T-helper 17 cell (primary cell): Measurements from ENCODE around the gene WDR48. TPM values are rescaled to one million over a fixed set of nuclear protein-coding genes. Genes with fewer than 3 reads are reported as not detected.
A peak's percentile ranks its signal among the peaks of the same experiment; 100 is the strongest.

ENCODE experiments used
- ATAC-seq: fragments of 150-1000 bp; cut with Tn5 transposase; 2 replicates; pipeline ENCODE4 v1.10.0; 2021; ENCODE audit warnings: mild to moderate bottlenecking, moderate library complexity
- DNase-seq, 3 donors: peaks; one replicate each; pipeline versions ENCODE4 v3.0.0 to v3.0.0-alpha.2; 2020 to 2021
- H3K9me3 ChIP-seq: one replicate; pipeline ENCODE4 v1.7.0; 2013; ENCODE audit warnings: low read length, mild to moderate bottlenecking; ENCODE audit not compliant: control insufficient read depth, poor library complexity, severe bottlenecking
- H3K27ac Mint-ChIP-seq: one replicate; pipeline ENCODE4 v1.8.0; 2022; ENCODE audit warnings: mild to moderate bottlenecking, moderate library complexity, mixed read lengths
- H3K27me3 Mint-ChIP-seq: one replicate; pipeline ENCODE4 v1.8.0; 2022; ENCODE audit warnings: mixed read lengths
- H3K36me3 Mint-ChIP-seq: one replicate; pipeline ENCODE4 v1.8.0; 2022; ENCODE audit warnings: low read depth, mixed read lengths
- H3K4me1 Mint-ChIP-seq: one replicate; pipeline ENCODE4 v1.8.0; 2022; ENCODE audit warnings: mild to moderate bottlenecking, mixed read lengths
- H3K4me3 Mint-ChIP-seq: one replicate; pipeline ENCODE4 v1.8.0; 2022; ENCODE audit warnings: mild to moderate bottlenecking, moderate library complexity, mixed read lengths
- total RNA-seq, 4 donors: library from RNA in 2 of 4; stranded (reverse) in 2 of 4; gene quantifications; one replicate each; pipeline ENCODE4 v1.2.3 and lab custom pipeline; 2022 to 2026

WDR48 gene
- total RNA-seq, 2 donors from 2014 or later, result 102 to 107 TPM

DNA sequence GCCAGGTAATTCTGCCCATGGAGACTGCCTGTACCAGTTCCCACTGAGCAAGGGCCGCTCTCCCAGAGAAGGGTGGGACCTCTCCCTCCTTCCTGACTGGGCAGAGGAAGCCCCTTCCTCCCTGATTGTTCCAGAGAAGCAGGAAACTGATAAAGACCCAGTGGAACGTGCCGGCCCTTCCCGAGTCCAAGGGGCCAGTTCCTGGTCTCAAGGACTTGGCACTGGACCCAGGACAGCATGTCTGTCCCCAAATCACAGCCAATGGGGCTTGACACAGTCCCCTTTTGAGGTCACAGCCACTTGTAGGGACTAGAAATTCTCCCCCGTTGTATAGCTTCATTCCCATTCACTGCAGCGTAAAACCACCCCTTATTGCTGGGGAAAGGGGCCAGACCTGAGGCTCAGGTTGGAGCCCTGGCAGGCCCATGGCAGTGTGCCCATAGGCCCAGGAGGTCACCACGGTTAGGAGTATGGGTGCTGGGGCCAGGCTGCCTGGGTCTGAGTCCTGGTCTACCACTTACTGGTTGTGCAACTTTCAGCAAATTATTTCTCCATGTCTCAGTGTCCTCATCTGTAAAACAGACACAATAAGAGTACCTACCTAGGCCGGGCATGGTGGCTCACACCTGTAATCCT lies 83.5 kb downstream of the WDR48 start:
- peak overlapping the region; percentile 19 for H3K4me3 Mint-ChIP-seq
- H3K27me3 Mint-ChIP-seq, result no peaks in the 10 kb centered on the region
- peaks cover 30% of the 10 kb centered on the region for H3K4me1 Mint-ChIP-seq
- H3K27ac Mint-ChIP-seq, result no peak overlapping the region
- ATAC-seq (no peak), DNase-seq (no peak)
- no peaks in the 10 kb centered on the region for H3K9me3 ChIP-seq
- H3K36me3 Mint-ChIP-seq, result peaks cover 2% of the 10 kb centered on the region

DNA sequence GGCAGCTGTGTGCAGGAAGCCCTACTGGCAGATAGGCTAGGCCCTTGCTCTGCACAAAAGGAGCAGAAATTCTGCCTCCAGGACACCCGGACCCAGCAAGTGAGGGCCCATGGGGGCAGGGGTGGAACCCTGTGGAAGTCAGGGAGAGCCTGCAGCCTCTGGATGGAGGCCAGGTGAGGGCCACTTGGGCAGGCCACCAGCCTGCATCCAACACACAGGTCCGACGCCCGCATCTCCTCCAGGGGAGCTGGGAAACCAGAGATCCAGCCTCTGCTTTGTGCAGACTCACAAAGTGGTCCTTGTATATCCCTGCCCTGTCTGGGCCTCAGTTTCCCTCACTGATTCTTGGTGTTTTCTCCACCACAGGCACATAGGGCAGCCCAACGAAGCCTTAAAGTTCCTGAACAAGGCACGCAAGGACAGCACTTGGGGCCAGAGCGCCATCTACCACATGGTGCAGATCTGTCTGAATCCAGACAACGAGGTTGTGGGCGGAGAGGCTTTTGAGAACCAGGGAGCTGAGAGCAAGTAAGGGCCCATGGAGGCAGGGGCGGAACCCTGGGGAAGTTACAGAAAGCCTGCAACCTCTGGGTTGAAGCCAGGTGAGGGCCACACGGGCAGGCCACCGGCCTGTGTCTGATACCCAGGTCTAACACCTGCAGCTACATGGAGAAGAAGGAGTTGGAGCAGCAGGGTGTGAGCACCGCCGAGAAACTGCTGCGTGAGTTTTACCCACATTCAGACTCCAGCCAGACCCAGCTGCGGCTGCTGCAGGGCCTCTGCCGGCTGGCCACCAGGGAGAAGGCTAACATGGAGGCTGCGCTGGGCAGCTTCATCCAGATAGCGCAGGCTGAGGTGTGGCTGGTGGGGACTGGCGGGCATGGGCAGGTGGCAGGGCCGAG lies 85.0 kb downstream of the WDR48 start:
- H3K9me3 ChIP-seq, result no peaks in the 10 kb centered on the region
- ATAC-seq (no peak), DNase-seq (no peak)
- H3K36me3 Mint-ChIP-seq, result peaks cover 2% of the 10 kb centered on the region
- peaks cover 31% of the 10 kb centered on the region for H3K4me1 Mint-ChIP-seq
- H3K4me3 Mint-ChIP-seq, result peak overlapping the region; percentile 5
- H3K27me3 Mint-ChIP-seq, result no peaks in the 10 kb centered on the region
- peak overlapping the region; percentile 85 for H3K27ac Mint-ChIP-seq

DNA sequence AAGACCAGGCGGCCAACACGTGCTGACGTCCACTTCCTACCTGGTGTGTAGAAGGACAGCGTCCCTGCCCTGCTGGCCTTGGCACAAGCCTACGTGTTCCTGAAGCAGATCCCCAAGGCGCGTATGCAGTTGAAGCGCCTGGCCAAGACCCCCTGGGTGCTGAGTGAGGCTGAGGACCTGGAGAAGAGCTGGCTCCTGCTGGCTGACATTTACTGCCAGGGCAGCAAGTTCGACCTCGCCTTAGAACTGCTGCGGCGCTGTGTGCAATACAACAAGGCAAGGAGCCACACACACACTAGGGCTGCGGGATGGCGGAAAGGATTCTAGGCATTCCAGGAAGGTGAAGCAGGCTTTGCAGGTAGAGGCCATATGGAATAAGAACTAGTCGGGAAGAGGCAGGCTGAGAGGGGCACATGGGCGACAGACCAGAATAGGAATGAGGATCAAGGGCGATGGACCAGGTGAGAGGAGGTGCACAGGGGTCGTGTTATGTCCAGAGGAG lies 85.7 kb downstream of the WDR48 start:
- no peaks in the 10 kb centered on the region for H3K9me3 ChIP-seq
- peak overlapping the region; percentile 85 for H3K27ac Mint-ChIP-seq
- no peak for ATAC-seq
- H3K4me1 Mint-ChIP-seq, result peaks cover 27% of the 10 kb centered on the region
- H3K4me3 Mint-ChIP-seq, result peak overlapping the region; percentile 19
- peaks cover 2% of the 10 kb centered on the region for H3K36me3 Mint-ChIP-seq
- H3K27me3 Mint-ChIP-seq, result no peaks in the 10 kb centered on the region
- DNase-seq, result no peak

DNA sequence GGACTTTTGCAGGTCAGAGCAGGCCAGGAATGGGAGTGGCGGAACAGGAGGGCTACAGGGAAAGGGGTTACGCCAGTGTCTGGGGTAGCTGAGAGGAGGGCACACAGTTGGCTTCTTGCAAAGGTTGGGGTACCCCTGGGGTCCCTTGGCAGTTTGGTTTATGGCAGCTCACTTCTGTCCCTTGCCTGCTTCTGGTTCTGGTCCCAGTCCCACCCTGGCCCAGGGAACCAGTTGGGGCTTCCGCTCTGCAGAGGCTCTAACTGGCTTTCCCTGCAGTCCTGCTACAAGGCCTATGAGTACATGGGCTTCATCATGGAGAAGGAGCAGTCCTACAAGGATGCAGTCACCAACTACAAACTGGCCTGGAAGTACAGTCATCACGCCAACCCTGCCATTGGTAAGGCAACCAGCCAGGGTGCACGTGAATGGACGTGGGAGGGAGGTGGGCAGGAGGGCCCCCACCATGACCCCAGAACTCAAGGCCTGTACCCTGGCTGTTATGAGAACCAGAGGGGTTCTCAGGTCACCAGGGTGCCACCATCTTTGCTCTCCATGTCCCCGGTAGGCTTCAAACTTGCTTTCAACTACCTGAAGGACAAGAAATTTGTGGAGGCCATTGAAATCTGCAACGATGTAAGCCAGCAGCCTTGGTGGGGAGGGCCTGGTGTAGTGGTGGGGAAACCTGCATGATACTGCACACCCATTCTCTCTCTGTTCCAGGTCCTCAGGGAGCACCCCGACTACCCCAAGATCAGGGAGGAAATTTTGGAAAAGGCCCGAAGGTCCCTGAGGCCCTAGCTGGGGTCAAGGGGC lies 86.4 kb downstream of the WDR48 start:
- Mint-ChIP-seq H3K4me1 (peaks cover 29% of the 10 kb centered on the region), H3K36me3 (peaks cover 2% of the 10 kb centered on the region), H3K4me3 (peak overlapping the region; percentile 19), H3K27me3 (no peaks in the 10 kb centered on the region), H3K27ac (peak overlapping the region; percentile 85)
- ATAC-seq (peak; percentile 9), DNase-seq (no peak)
- H3K9me3 ChIP-seq, result no peaks in the 10 kb centered on the region

DNA sequence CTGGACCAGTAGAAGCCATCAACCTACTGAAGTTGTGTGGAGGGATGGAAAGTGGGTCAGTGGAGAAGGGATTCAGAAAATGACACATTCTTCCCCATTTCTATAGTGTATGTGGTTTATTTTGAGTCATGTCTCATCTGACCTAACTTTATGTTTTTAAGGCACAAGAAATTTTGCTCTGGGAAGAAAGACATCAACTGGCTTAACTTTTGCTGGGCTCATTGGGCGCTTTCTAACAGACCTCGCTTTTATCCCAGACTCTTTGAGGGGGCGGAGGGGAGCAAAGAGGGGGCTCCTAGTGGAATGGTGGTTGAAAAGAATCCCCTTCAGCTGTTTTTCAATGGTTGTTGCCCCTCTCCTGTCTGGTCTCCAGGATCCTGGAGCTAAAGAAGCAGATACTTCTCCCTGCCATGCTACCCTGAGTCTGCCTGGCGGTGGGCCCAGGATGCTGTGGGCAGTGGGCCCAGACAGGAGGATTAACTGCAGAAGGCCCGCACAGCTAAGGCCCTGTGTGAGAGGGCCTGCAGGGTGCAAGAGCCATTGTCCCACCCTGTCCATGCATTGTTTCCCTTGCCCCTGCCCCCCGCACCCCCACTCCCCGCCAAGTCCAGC lies 87.1 kb downstream of the WDR48 start:
- ATAC-seq (peak; percentile 3), DNase-seq (no peak)
- H3K4me3 Mint-ChIP-seq, result no peak overlapping the region
- no peaks in the 10 kb centered on the region for H3K27me3 Mint-ChIP-seq
- no peaks in the 10 kb centered on the region for H3K9me3 ChIP-seq
- peaks cover 2% of the 10 kb centered on the region for H3K36me3 Mint-ChIP-seq
- peak overlapping the region; percentile 85 for H3K27ac Mint-ChIP-seq
- peaks cover 32% of the 10 kb centered on the region for H3K4me1 Mint-ChIP-seq

DNA sequence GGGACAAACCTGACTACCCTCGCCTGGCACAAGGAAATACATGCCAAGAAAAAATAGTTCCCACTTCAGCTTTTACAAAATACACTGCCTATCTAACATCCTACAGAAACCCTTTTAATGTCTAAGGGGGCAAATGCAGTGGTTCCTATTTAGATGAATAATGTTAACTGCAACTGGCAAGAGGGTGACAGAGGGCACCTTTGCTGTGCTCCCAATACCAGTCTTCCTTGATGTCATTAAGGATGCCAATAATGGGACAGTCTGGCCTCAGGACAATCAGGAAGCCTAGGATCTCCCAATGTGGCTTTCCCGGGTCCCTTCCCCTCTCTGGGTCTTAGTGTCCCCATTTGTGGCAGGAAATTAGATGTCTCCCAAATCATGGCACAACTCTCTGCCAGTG lies 87.6 kb downstream of the WDR48 start:
- no peaks in the 10 kb centered on the region for H3K27me3 Mint-ChIP-seq
- H3K36me3 Mint-ChIP-seq, result peaks cover 2% of the 10 kb centered on the region
- DNase-seq, result no peak
- H3K4me3 Mint-ChIP-seq, result no peak overlapping the region
- peaks cover 34% of the 10 kb centered on the region for H3K4me1 Mint-ChIP-seq
- no peaks in the 10 kb centered on the region for H3K9me3 ChIP-seq
- H3K27ac Mint-ChIP-seq, result peak overlapping the region; percentile 85
- no peak for ATAC-seq

DNA sequence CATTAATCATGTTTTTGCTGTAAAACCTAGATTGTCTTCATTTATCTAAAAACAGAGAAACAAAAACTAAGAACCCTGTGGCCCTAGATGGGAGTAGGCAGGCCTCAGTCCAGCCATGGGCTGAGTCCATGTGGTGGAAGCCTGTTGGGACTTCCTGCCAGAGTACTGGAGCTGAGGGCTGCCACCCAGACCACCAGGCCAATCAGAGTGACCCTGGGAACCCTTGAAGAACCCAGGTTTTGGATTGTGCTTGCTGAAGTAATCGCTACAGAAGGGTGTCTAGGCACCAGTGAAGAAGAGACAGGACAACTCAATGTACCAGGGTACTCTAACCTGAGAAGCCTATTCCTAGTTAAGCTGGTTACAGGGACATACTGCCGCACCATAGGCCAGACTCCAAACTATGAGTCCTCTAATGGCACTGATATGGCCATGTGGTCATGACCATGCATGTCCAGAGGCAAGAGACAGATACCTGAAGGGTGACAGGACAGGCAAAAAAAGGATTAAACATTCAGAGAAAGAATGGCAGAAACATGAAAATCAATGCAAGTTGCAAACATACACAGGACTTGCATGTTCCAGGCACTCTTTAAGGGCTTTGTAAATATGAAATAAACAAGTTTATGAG lies 88.6 kb downstream of the WDR48 start:
- Mint-ChIP-seq H3K36me3 (peaks cover 5% of the 10 kb centered on the region), H3K4me3 (peak overlapping the region; percentile 64), H3K27me3 (no peaks in the 10 kb centered on the region), H3K27ac (peak overlapping the region; percentile 85), H3K4me1 (peaks cover 33% of the 10 kb centered on the region)
- H3K9me3 ChIP-seq, result no peaks in the 10 kb centered on the region
- no peak for DNase-seq
- no peak for ATAC-seq

DNA sequence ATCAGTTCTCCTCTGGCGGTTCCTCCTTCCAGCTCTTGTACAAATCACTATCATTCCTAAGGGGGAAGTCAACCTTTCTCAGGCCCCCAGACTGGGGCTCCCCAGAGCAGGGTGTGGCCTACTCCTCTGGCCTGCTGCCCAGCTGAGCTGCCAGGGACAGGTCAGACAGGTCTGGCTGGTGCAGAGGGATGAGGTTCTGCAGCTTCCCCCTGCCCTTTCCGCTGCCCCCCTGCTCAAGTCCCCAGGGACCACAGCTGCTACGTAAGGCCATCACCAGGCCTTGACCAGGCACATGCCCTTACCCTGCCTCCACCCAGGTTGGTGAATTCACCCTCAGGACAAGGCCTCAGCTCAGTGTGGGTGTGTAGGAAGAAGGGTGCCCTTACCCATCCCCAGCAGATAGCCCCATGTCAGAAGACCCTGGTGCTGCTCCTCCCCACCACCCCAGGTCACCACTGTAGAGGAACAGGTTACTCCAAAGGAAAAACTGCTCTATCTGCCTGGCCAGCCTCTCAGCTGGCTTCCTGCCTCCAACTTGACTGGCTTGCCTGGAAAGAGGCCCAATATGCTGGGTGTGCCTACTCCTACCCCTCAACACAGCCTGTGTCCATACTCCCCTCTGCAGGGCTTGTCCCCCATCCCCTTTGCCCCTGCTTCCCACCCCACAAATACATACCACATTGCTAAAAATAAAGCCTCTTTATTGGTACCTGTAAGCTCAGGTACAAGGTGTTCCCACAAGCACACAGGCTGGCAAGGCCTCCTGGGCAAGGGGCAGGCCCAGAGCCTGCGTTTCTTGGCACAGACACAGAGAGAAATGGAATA lies 89.6 kb downstream of the WDR48 start:
- H3K4me3 Mint-ChIP-seq, result peak overlapping the region; percentile 64
- no peak for DNase-seq

DNA sequence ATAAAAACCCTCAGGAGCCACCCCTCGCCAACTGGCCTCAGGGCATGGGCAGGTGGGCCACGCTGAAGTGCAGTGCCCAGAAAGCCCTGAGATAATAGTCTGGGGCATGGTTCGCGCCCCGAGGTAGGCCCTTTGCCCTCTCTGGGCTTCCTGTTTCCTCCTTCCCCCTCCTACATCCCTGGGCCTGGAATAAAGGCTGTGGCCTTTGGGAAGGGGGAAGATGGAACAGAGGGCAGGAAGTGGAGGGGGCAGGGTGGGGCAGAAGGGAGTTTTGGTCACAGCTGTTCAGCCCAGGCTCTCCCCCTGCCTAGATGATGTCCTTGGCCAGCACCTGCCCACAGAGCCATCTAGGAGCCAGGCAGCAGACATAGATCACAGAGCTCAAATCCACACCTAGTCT lies 90.3 kb downstream of the WDR48 start:
- Mint-ChIP-seq H3K4me3 (no peak overlapping the region), H3K27ac (peak overlapping the region; percentile 85), H3K36me3 (peaks cover 5% of the 10 kb centered on the region), H3K4me1 (peaks cover 40% of the 10 kb centered on the region), H3K27me3 (no peaks in the 10 kb centered on the region)
- ATAC-seq (no peak), DNase-seq (no peak)
- no peaks in the 10 kb centered on the region for H3K9me3 ChIP-seq

More for the DNA sequence above, 89.6 kb downstream of the WDR48 start:
- H3K9me3 ChIP-seq, result no peaks in the 10 kb centered on the region
- Mint-ChIP-seq H3K4me1 (peaks cover 37% of the 10 kb centered on the region), H3K27ac (peak overlapping the region; percentile 85), H3K36me3 (peaks cover 5% of the 10 kb centered on the region), H3K27me3 (no peaks in the 10 kb centered on the region)
- peak; percentile 14 for ATAC-seq

DNA sequence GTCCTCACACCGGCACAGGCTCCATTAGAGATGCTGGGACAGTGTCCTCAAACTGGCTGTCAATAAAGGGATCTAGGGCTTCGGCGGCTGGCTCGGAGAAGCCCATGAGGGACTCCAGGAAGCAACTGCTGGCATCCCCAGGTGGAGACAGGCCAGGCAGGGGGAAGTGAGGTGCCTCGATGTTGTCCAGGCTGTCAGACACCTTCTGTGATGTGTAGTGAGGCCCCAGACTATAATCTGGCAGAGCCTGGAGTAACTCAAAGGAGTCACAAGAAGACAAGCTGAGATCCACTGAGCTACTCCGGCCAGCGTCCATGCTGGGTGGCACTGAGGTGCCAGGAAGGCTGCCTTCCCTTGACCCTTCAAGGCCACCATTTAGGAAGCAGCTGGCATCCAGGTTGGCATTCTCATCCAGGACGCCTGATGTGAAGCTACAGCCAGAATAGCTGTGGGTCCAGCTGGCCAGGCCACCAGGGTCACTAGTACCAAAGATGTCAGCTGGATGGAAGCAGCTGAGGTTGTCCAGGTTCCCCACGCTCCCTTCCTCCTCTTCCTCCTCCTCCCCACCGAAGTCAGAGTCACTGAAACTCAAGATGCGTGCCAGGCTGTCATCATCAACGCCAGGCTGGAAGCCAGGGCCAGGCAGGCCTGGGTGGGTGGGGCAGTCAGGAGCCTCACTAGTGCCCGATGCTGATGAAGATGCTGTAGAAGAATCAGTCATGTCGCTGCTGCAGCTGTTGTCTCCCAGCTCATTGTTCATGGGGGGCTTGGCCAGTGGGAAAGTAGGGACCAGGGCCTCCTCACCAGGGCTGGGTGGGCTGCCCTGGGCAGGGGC lies 91.5 kb downstream of the WDR48 start:
- peaks cover 52% of the 10 kb centered on the region for H3K4me1 Mint-ChIP-seq
- peaks cover 3% of the 10 kb centered on the region for H3K36me3 Mint-ChIP-seq
- H3K27me3 Mint-ChIP-seq, result no peaks in the 10 kb centered on the region
- ATAC-seq (no peak), DNase-seq (no peak)
- H3K27ac Mint-ChIP-seq, result peak overlapping the region; percentile 82
- H3K4me3 Mint-ChIP-seq, result peak overlapping the region; percentile 63
- H3K9me3 ChIP-seq, result no peaks in the 10 kb centered on the region

DNA sequence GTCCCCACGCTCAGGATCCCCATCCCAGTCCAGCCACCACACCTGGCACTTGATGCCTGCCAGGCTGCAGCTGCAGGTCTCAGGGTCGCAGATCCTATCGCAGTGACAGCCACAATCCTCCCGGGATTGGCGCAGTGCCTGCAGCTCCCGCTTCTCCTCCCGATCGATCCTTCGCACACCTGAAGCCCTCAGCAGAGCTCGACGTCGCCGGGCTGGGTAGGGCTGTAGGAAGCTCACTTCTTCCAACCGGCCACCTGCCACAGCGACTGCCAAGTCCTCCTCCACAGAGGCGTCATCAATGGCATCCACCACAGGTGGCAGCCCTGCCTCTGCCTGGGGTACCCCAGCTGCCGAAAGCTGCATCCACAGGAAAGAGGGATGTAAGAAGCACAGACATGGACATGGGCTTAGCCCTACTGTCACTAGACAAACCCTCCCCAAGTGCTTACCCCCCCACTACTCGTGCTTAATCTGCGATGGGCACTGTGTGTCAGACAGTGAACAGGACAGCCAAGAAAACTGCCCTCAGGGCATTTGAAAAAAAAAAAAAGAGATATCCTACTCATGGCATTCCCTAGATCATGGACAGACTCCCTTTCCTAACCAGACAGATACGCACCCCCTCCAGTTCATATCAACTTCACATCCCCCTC lies 92.4 kb downstream of the WDR48 start:
- peaks cover 58% of the 10 kb centered on the region for H3K4me1 Mint-ChIP-seq
- DNase-seq, result no peak
- H3K9me3 ChIP-seq, result no peaks in the 10 kb centered on the region
- H3K36me3 Mint-ChIP-seq, result peaks cover 3% of the 10 kb centered on the region
- peak overlapping the region; percentile 82 for H3K27ac Mint-ChIP-seq
- no peaks in the 10 kb centered on the region for H3K27me3 Mint-ChIP-seq
- peak overlapping the region; percentile 63 for H3K4me3 Mint-ChIP-seq
- ATAC-seq, result no peak
